HG02981 (cell line): ENCODE results near the gene MROH2B.

Experiments
- ATAC-seq: cut with Tn5 transposase; IDR thresholded peaks from one replicate; pipeline ENCODE4 v1.9.1; 2021; ENCODE audit warnings: mild to moderate bottlenecking, moderate library complexity; ENCODE audit not compliant: unreplicated experiment

Gene MROH2B

DNA sequence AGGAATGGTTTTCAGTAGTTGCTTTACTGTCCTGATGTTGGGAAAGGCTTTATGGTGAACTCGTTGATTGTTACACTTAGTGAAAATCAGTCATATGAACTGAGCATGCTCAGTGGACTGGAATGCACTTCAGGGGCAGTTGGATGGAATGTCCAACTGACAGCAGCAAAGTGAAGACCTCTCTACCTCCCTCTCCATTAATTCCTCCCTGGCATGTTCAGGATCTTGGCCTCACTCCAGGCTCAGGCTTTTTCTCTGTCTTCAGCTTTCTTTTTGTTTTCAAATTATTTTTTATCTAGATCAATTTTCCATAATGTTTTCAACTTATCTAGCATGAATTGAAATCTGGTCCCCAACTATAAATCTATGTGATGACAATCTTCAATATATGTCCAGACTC lies at the start of gene MROH2B:
MROH2B (minus strand) TSS at position 101 of the 400 bp plus-strand sequence. CDS start 490 bp downstream, outside the sequence.
- ATAC-seq, result no peak

DNA sequence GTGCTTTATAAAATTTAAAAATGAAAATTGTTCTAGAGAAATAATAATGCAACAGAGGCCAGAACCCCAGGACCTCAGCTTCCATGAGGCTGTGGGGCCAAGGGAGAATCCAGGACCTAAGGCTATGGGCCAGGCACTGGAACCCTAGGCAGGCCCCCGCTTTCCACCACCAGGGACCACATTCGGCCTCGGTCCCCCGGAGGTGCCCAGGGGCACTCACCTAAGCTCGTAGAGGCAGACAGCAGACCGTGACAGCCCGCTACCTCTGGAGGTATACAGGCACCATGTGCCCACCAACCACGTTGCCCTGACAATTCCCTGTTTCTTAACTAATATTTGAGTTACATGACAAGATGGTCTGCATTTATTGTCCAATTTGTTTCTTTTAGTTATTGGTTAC lies 49.5 kb upstream of the MROH2B start:
- no peak for ATAC-seq

DNA sequence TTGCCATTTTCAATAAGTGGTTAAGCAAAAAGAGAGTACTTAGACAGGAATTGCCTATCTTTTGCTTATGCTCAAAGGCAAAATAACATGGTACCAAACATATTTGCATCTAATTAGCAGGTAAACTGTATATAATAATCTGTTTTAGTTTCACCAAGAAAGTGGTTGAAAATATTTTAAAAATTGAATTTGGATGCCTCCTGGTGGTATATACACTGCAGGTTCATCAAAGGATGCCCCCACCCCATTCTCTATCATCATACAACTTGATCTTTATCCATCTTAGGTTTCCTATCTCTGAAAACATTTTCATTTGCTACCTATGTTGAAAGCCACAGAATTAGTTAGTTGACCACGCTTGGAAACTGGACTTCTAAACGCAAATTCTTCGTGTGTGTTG lies 47.0 kb upstream of the MROH2B start:
- no peak for ATAC-seq

DNA sequence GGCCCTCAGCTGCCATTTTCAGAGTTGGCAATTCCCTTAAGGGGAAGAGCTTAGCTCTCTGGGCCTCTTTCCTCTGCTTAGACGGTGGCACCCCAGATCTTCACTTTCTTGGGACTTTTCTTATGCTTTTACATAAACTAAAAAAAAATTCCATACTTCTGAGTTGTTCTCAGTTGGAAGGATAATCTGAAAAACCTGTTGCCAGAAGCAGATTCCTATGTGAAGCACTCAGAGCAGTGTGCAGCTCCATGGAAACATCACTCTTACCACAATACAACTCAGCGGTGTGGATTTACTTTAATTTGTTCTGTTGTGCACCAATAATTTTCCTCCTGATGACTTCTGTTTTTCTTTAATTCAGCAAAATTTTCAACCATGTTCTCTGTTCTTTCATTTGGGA lies 44.1 kb upstream of the MROH2B start:
- no peak for ATAC-seq

DNA sequence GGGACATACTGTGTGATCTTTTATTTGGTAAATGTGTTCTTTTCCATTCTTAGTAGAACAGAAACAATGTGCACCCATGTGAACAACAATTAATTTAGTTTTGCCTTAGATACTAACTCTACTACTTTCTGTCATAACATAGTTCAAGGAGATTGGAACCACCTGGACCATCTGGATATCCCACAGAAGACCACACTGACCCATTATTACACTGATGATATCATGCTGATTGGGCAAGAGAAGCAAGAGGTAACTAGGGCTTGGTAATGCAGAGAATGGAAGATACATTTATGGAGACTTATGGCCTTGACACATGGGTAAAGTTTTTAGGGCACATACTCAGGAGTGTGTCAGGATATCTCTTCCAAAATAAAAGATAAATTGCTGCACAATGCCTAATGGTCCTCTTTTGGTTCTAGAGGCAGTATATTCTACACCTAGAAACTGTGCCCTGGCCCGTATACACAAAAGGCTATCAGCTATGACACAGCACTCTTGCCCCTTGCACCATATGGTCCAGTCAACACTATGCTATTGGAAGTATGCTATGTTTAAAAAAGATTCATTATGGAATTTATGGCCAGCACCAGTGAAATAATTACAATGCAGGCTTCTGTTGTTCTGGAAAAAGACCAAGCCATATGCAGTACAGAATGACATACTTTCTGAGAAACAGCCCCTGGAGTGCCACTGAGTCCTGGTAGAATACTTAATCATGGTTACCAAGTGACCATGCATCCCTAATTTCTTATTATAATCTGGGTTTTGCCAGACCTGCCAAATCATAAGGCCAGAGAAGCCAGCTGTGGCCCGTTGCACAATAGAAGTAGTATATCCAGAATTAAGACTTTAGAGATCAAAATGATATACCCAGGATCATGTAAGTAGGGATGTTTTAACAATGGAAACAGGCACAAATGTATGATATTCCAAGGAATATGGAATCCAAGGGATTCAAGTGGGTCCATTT lies 41.6 kb upstream of the MROH2B start:
- no peak for ATAC-seq

DNA sequence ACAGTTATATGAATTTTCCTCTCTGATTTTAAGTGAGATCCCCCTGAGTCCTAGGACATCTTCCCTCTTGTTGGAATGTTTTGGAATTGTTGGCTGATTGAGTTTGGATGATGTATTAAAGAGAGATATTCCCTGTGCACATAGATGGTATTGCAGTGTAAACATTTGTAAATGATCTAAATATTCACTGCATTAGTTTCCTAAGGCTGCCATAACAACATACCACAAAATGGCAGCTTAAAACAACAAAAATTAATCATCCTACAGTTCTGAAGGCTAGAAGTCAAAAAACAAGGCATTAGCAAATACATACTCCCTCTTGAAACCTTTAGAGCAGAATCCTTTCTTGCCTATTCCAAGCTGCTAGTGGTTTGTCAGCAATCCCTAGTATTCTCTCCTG lies 38.0 kb upstream of the MROH2B start:
- no peak for ATAC-seq

DNA sequence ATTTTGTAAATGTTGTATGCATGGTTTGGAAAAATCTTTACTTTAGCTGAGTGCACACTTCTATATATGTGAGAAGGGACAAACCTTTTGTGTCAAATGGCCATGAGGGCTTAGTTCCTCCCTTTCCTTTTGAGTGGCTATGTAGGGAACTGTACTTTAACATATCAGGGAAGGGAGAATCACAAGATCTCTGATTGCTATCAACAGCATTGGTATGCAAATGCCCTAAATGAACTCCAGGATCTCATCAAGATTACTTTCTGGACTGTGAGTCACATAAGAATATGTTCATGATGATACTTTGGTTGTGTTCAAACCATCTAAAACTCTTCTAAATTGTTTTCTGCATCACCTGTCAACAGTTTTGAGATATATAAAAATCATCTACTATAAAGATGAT lies 31.2 kb upstream of the MROH2B start:
- no peak for ATAC-seq

DNA sequence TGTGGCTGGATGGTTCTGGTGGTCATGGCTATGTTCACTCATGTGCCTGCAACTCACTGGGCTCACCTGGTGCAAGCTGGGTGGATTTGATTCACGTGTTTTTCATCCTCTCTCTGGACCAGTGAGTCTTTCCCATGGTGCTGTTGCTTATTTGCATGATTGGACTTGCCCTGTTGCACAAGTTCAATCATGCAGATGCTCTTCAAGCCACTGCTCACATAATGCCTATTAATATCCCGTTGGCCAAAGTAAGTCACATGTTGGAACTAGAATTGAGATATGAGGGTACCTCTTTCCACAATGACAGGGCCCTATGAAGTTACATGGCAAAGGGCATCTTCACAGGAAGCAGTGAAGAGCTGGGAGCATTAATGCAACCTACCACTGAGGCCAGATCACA lies 26.5 kb upstream of the MROH2B start:
- no peak for ATAC-seq

DNA sequence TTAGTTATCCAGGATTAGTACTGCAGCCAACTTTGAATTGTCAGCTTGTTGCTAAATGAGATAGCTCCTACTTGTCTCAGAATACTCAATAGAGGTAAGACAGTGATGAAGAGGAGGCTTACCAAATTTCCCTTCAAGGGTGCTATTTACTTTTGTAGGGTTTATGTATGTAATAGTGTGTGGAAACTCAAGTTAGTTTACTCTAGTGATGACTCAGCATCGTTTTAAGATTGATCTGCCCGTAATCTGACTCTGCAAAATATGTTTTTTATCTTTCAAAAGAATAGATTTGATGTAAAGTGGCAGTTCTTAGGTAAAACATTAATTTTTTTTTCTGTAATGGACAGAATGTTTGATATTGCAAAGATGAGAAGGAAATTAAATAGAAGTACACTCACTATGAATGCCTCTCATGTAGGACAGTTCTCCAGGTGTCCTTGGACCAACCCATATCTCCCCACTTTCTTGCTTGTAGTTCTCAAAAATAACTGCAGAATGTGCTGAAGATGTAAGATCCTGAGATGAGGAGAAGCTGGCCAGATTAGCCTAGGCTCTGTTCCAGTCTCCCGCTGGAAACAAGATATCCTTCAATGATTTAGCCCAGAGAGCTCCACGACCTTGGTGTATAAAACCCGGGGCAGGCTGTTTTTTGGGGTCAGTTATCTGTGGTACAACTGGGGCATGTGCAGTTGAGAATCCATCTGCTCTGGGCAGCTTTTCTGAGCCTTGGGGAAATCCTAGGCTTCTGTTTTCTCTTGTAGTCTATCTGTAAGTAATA lies 24.4 kb upstream of the MROH2B start:
- no peak for ATAC-seq

DNA sequence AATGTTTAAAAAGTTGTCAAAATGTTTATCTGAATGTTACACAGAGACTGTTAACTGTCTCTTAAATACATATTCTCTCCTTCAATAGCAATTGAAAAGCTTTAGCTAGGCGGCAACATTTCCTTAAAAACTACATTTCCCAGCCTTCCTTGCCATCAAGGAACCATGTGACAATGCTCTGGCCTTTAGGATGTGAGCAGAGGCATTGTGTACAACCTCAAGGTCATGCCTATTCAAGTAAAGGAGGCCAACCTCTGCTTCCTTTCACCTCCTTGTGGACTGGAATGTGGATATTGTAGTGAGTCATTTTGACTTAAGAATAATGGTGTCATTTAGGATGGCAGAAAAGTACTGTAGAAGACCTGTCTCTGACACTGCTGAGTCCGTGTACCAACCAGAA lies 23.7 kb upstream of the MROH2B start:
- ATAC-seq, result no peak

DNA sequence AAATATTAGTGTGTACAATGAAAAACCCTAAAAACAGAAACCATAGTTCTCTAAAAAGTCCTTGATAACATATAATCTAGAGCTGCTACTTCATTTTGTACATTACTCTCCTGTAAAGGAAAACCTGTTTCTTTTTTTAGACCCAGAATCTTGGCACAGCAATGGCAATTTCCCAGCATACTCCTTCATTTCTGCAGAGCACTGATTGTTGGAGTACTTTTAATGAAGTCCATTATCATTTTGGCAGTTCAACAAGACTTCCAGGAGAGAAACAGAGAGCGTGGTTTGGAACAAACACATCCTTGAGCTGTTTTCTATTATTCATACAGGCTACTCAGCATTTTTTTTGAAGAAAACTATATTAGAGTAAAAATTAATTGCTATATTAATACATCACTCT lies 22.7 kb upstream of the MROH2B start:
- no peak for ATAC-seq

DNA sequence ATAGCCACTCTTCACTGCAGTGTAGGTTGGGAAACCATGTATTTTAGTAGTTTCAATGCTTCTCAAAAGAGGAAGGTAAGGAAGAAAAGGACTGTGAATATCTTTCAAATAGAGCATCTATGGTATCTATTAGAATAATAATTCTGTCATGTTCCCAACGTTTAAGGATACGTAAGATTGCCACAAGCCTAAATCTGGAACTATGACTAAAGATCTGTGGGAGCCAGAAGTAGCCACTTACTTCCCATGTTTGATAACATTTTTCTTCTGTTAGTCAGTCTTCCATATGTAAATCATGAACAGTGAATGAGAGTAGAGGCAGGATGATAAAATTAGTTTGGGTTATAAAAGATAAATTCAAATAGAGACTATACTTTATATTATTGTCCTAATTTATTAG lies 16.3 kb upstream of the MROH2B start:
- no peak for ATAC-seq

DNA sequence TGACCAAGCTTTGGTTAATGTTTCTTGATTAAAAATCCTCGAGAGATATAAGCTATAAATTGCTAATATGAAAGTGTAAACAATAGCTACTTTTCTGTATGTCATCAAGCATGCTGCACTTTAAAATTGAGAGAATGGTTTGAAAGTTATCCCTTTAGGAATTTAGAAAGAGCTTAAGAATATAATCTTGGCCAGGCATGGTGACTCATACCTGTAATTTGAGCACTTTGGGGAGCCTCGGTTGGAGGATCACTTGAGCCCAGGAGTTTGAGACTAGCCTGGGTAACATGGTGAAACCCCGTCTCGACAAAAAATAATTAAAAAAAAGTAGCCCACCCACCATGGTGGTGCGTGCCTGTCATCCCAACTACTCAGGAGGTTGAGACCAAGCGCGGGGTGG lies 12.2 kb upstream of the MROH2B start:
- ATAC-seq, result no peak

DNA sequence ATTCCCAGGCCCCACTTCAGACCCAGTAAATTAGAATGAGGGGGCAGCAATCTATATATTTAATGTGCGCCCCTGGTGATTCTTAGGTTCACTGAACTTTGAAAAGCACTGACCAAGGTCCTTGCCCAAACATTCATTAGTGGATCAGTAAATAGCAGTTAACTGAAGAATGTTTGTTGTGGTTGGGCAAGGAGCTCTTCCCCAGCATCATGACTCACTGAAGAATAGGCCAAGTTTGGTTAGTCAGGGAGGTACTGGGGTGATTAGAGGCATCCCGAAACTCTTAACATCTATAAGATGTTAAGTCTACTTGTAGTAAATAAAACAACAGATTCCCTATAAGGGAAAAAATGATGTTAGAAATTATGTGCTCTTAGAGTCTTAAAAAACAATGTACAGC lies 833 bp upstream of the MROH2B start:
- no peak for ATAC-seq

DNA sequence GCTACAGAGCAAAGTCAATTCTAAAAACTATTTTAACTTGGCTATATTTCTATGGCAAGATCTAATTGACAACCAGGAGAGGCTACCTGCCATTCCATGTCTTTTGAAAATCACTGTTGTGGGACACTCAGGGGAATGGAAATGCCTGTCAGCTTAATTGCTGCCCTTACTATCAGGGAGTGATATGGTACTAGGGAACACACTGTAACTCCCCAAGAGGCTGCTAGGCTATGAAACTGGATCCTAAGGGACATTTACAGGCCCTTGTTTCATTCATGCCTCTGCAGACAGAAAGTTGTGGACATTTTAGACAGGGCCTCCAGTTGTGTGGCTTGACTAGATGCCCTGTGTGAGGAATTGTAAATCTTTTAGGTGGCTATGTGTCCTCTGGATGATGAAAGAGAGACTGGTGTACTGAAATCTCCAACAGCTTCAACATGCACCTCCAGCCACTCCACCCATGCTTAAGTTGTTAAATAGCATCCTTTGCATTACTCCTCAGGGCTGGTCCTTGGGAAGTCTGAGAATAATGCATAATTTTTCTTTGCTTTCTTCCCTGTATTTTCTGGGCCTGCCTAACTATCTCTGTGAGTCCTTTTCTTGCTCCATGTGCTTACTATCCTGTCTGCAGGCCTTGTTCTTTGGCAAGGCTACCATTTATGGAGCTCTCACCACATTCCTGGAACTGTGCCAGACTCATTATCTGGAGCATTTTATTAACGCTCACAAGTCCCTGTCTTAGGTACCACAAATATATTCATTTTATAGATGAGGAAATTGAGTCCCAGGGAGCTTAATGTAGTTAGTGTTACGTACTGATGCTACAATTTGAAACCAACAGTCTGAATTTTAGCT lies 3.2 kb downstream of the MROH2B start:
- no peak for ATAC-seq

DNA sequence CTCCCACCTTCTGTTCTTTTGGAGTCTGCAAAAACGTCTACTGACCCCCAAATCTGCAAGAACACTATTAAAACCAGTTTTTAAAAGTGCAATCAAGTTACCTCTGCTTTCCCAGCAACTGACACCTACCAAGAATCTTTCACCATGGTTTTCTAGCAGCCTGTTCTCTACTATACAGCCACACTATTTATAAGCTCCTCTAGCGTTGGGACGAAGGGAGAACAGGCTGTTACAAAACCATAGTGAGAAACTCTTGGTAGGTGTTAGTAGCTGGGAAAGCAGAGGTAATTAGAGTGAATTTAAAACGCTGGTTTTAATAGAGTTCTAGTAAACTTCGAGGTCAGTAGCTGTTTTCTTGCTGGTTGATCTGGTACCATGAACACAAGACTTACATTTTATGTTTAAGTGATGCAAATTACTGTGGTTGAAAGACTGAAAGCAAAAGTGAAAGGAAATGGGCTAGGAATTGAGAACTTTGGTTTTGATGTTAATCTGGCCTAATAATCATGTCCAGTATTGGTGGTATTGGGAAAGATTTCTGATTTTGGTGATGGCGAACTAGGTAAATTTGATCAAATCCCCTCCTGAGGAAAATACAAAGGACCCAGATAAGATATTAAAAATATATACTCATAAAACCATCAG lies 5.3 kb downstream of the MROH2B start:
- ATAC-seq, result no peak

DNA sequence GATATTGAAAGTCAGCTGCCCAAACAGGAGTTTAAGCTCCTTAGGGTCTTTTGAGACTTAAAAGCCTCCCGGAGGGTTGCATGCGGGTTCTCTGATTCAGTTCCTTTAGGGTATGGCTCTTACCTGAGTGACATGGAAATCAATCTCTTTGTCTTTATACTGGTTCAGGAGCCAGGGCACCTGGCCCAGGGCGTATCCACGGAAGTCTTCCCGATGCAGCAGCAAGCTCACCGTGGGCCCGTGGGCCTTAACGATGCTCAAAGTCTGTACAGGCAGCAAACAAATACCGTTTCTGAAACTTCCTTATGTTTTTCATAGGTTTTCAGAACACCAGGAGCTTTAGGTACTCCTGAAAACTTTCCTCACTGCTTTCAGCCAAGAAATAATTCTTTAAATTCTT lies 13.2 kb downstream of the MROH2B start:
- ATAC-seq, result no peak

DNA sequence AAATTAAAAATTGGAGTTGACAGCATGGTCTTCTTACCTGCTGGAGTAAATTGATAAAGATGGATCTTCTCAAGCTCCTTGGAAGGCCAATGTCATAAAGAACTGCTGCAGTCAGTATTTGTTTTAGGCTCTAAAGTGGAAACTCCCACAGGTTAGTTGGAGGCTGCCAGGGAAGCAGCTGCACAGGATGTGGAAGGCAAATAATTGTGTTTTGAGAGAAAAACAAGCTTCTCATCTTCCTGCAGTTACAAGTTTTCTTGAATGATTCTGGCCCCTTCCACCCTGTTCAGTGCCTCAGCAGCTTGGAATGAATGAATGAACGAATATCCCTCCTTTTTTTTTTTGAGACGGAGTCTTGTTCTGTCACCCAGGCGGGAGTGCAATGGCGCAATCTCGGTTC lies 13.9 kb downstream of the MROH2B start:
- no peak for ATAC-seq

DNA sequence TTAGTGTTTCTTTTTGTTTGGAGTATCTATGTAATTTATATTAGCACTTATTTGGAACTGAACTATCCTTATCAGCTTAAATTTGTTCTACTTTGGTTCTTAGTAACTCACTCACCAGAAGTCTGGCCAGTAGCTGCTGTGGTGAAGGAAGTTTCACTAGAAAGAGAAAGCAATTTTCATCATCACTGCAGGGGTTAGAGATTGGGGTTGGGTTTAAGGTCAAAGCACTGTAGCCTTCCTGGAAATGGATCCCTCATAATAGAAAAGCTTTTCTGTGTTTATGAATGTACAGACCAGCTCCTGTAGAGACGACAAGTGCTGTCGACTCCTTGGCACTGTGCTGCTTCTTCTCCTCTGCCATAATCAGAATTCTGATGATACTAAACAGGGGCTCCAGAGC lies 22.2 kb downstream of the MROH2B start:
- ATAC-seq, result no peak

DNA sequence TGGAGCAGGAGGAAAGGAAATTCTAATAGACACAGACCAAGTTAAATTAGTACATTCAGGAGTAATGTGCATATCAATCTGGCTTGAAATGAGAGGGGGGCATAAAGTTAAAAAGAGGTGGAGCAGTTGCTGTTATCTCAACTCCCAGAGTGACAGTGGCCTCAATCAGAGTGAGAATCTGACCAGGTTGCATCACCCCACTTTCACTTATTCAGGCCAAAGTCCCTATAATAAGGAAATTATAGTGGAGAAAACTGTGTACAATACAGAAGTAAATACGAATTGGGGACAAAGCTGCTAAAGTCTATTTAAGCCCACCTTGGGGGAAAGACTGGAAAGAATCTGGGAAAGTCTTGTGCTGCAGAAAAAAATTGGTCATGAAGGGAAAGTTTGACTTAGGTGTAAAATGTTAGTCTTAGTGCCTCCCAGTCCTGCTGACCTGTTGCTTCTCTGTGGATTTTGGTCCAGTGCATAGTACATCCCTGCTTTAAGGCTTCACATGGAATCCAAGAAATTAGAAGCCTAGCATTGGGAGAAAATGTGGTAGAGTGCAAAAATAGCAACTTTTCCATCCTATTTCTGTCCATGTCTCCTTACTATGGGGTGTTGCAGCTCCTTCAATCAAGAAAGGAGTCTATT lies 27.9 kb downstream of the MROH2B start:
- no peak for ATAC-seq
